Gastrocnemius medialis (tissue), 4 donors: ENCODE results near the gene ORC6. TPM values are rescaled to one million over a fixed set of nuclear protein-coding genes. Genes with fewer than 3 reads are reported as not detected.

Experiments
- ATAC-seq, 2 donors: fragments of 150-250 bp; one replicate each; pipeline ENCODE4 v1.9.1; 2016
- DNase-seq, 2 donors: peaks; one replicate each; pipeline ENCODE4 v3.0.0-alpha.2; 2019
- H3K27ac ChIP-seq, 4 donors: fragments of 200-600 bp; sonication (generic); 1 replicate in 1 of 4; 2 replicates in 3 of 4; pipeline ENCODE4 v1.5.1; 2016 to 2018; ENCODE audit warnings: mild to moderate bottlenecking in 2 of 4, moderate library complexity in 1 of 4
- H3K27me3 ChIP-seq, 3 donors: fragments of 200-600 bp; sonication (generic) in 2 of 3; 1 replicate in 1 of 3; 2 replicates in 2 of 3; pipeline versions ENCODE4 v1.5.1 to v1.6.0; 2016 to 2019; ENCODE audit warnings: mild to moderate bottlenecking in 1 of 3, moderate library complexity in 1 of 3
- H3K36me3 ChIP-seq, 2 donors: fragments of 200-600 bp; sonication (generic) in 1 of 2; one replicate each; pipeline ENCODE4 v1.5.1; 2017 to 2018
- H3K4me1 ChIP-seq, 2 donors: fragments of 200-600 bp; sonication (generic) in 1 of 2; one replicate each; pipeline ENCODE4 v1.5.1; 2016 to 2017; ENCODE audit warnings: mild to moderate bottlenecking in 2 of 2
- H3K4me3 ChIP-seq, 4 donors: fragments of 200-600 bp; sonication (generic) in 3 of 4; 1 replicate in 1 of 4; 2 replicates in 3 of 4; pipeline ENCODE4 v1.5.1; 2016 to 2019; ENCODE audit warnings: mild to moderate bottlenecking in 2 of 4
- H3K9me3 ChIP-seq, 3 donors: fragments of 200-600 bp; sonication (generic) in 2 of 3; 1 replicate in 1 of 3; 2 replicates in 2 of 3; pipeline ENCODE4 v1.5.1; 2016 to 2019
- CTCF ChIP-seq, 5 experiments: fragments of 450-650 bp in 3 of 5; fragments of 200-600 bp in 2 of 5; sonication (generic) in 2 of 5; IDR thresholded peaks in 4 of 5; conservative IDR thresholded peaks in 1 of 5; 1 replicate in 4 of 5; 2 replicates in 1 of 5; pipeline ENCODE4 v1.5.1; 2016 to 2019; ENCODE audit warnings: antibody characterized with exemption in 5 of 5, mild to moderate bottlenecking in 3 of 5, moderate library complexity in 3 of 5
- POLR2A ChIP-seq, 2 donors: fragments of 450-650 bp; IDR thresholded peaks; one replicate each; pipeline ENCODE4 v1.6.1; 2017; ENCODE audit warnings: antibody characterized with exemption in 2 of 2, mild to moderate bottlenecking in 2 of 2, moderate library complexity in 2 of 2
- in situ Hi-C, 4 donors: fragments of 200-750 bp; cut with MboI; loops; one replicate each; pipeline versions ENCODE4 v1.15.0 to v1.8.0; 2017; ENCODE audit warnings: low sequenced_read_pairs in 4 of 4
- intact Hi-C: fragments of 100-400 bp; cut with DNase I; formaldehyde crosslinking; loops from one replicate; pipeline ENCODE4 v1.15.1; 2023; ENCODE audit warnings: low total_unique reads
- total RNA-seq, 4 donors: library from RNA; depleted of rRNA; stranded (reverse); fragments of >200 nt; gene quantifications; one replicate each; pipeline versions ENCODE4 v1.1.0 to v1.2.3, GENCODE V29; 2016

ORC6 gene
- total RNA-seq, 4 donors from 2014 or later = 0.40 to 5.7 (median 1.2) TPM

- intact Hi-C loops (loop anchor here (2.0 kb wide), 1 partner anchor 70 kb away; the partner anchor contains the start of gene SHCBP1), in situ Hi-C loops (no loop called here)
- Histone ChIP-seq H3K27me3 (no peaks in the 10 kb centered on the region), H3K27ac (peak overlapping the region in 1 of 4 donors; percentile 91), H3K9me3 (no peaks in the 10 kb centered on the region), H3K4me3 (peak overlapping the region; percentile 86 to 97 (median 92)), H3K36me3 (no peaks in the 10 kb centered on the region), H3K4me1 (peaks cover 30 to 32% of the 10 kb centered on the region in 2 donors)
- TF ChIP-seq CTCF (IDR thresholded peaks at IDR 0.05 in 4 of 5, conservative IDR thresholded peaks at IDR 0.05 in 1 of 5) = no peak
- no peak for TF ChIP-seq POLR2A (IDR thresholded peaks at IDR 0.05)
- ATAC-seq (no peak), DNase-seq (no peak)
Observed at GRCh38 chr16:46690281-46691178, 1.1 kb downstream of the ORC6 start.

DNA sequence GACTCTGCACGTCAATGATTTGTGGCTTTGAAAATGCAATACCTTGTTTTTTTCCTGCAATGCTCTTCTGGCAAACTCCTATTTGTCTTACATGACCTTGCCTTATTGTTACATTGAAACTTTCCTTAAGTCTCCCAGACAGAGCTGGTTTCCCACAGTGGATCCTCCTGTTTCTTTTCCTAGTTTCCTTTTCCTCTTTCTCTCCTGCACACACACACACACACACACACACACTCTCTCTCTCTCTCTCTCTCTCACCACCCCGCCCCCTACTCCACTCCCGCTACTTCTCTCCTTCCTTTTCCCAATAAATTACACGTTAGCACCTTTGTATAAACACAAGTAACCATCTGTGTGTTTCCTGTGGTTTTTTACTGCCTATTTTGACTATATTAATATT is 2.3 kb downstream of the ORC6 start:
- Histone ChIP-seq H3K27ac (no peak overlapping the region), H3K4me1 (peaks cover 26 to 28% of the 10 kb centered on the region in 2 donors), H3K9me3 (no peaks in the 10 kb centered on the region), H3K4me3 (no peak overlapping the region), H3K36me3 (no peaks in the 10 kb centered on the region), H3K27me3 (no peaks in the 10 kb centered on the region)
- ATAC-seq (no peak), DNase-seq (no peak)
- no peak for TF ChIP-seq POLR2A (IDR thresholded peaks at IDR 0.05)
- TF ChIP-seq CTCF (IDR thresholded peaks at IDR 0.05 in 4 of 5, conservative IDR thresholded peaks at IDR 0.05 in 1 of 5) = no peak
- intact Hi-C loops (loop anchor here (2.0 kb wide), 1 partner anchor 71 kb away; the partner anchor contains the start of gene SHCBP1), in situ Hi-C loops (no loop called here)

GRCh38 chr16:46693598-46693997 is 4.1 kb downstream of the ORC6 start:
- peaks cover 11% of the 10 kb centered on the region in 2 donors for H3K4me1 ChIP-seq
- DNase-seq = no peak
- no peaks in the 10 kb centered on the region for H3K27me3 ChIP-seq
- no peak for TF ChIP-seq CTCF (IDR thresholded peaks at IDR 0.05 in 4 of 5, conservative IDR thresholded peaks at IDR 0.05 in 1 of 5)
- no peak for TF ChIP-seq POLR2A (IDR thresholded peaks at IDR 0.05)
- H3K27ac ChIP-seq = no peak overlapping the region
- intact Hi-C loops (no loop called here), in situ Hi-C loops (no loop called here)
- no peaks in the 10 kb centered on the region for H3K36me3 ChIP-seq
- no peak for ATAC-seq
- H3K9me3 ChIP-seq = no peaks in the 10 kb centered on the region
- H3K4me3 ChIP-seq = no peak overlapping the region

DNA sequence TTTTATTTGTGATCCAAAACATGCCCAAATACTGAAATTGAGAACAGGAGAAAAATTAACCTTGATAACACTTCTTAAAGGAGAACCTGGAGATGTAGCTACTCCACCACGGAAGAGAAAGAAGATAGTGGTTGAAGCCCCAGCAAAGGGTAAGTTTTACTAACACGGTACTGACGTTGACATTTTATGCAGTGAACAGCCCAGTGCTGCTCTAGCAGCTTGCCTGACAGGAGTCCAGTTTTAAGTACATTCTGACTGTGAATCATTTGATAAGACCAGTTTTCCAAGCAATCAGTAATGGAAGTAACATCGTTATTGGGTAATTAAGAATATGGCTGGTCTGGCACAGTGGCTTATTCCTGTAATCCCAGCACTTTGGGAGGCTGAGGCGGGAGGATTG is 6.5 kb downstream of the ORC6 start:
- intact Hi-C loops = no loop called here
- DNase-seq = no peak
- in situ Hi-C loops = no loop called here

More for the DNA sequence above, 6.5 kb downstream of the ORC6 start:
- Histone ChIP-seq H3K36me3 (no peaks in the 10 kb centered on the region), H3K9me3 (no peaks in the 10 kb centered on the region), H3K4me3 (no peak overlapping the region), H3K27ac (no peak overlapping the region), H3K4me1 (no peaks in the 10 kb centered on the region), H3K27me3 (no peaks in the 10 kb centered on the region)
- ATAC-seq = no peak
- no peak for TF ChIP-seq POLR2A (IDR thresholded peaks at IDR 0.05)
- no peak for TF ChIP-seq CTCF (IDR thresholded peaks at IDR 0.05 in 4 of 5, conservative IDR thresholded peaks at IDR 0.05 in 1 of 5)
